K562 (cell line): ENCODE results near the gene NCKAP1. TPM values are rescaled to one million over a fixed set of nuclear protein-coding genes. Genes with fewer than 3 reads are reported as not detected.

Experiments used
- BHLHE40 ChIP-seq: IDR thresholded peaks from 2 replicates; pipeline ENCODE4 v1.6.1; 2011; ENCODE audit warnings: low read length, improper control_type of control experiment
- CBX1 ChIP-seq: sonication (generic); IDR thresholded peaks from 2 replicates; pipeline ENCODE4 v1.6.1; 2016; ENCODE audit warnings: antibody characterized with exemption, low read depth, mild to moderate bottlenecking
- CEBPB ChIP-seq: fragments of 450-650 bp; IDR thresholded peaks from 2 replicates; pipeline ENCODE4 v1.6.1; 2016; ENCODE audit warnings: missing genetic modification characterization, missing compliant biosample characterization
- GATA2 ChIP-seq: sonication (generic); formaldehyde crosslinking; IDR thresholded peaks from 2 replicates; pipeline ENCODE4 v1.4.0; 2020; ENCODE audit warnings: mild to moderate bottlenecking, missing genetic modification reagents
- HEY1 ChIP-seq: fragments of 250-450 bp; sonication (Bioruptor Pico); IDR thresholded peaks from 2 replicates; pipeline ENCODE4 v1.5.0; 2020; ENCODE audit warnings: mild to moderate bottlenecking, moderate library complexity, borderline replicate concordance
- MLLT1 ChIP-seq, 2 experiments: fragments of 450-650 bp; IDR thresholded peaks; 2 replicates each; pipeline ENCODE4 v1.6.1; 2016
- NFE2L1 ChIP-seq: fragments of 450-650 bp; IDR thresholded peaks from 2 replicates; pipeline ENCODE4 v1.6.1; 2016; ENCODE audit warnings: missing genetic modification characterization, low read depth, mild to moderate bottlenecking, missing compliant biosample characterization, moderate library complexity, borderline replicate concordance
- NR2C1 ChIP-seq, 2 experiments: fragments of 450-650 bp; IDR thresholded peaks; 2 replicates each; pipeline ENCODE4 v1.6.1; 2017; ENCODE audit warnings: mild to moderate bottlenecking in 2 of 2, antibody characterized with exemption in 1 of 2, inconsistent platforms in 1 of 2, missing compliant biosample characterization in 1 of 2, missing genetic modification characterization in 1 of 2
- PHF20 ChIP-seq: fragments of 450-650 bp; IDR thresholded peaks from 2 replicates; pipeline ENCODE4 v1.6.1; 2018; ENCODE audit not compliant: partially characterized antibody
- PHF8 ChIP-seq: fragments of 200-600 bp; sonication (generic); IDR thresholded peaks from 2 replicates; pipeline ENCODE4 v1.6.1; 2012; ENCODE audit warnings: mixed run types, mild to moderate bottlenecking, inconsistent platforms, low read length, moderate library complexity, borderline replicate concordance
- RAD21 ChIP-seq, 2 experiments: fragments of 250-450 bp in 1 of 2; fragments of 450-650 bp in 1 of 2; sonication (Bioruptor Pico) in 1 of 2; formaldehyde crosslinking in 1 of 2; IDR thresholded peaks in 1 of 2; conservative IDR thresholded peaks in 1 of 2; 2 replicates each; pipeline versions ENCODE4 v1.4.0 to v1.8.0; 2020 to 2022; ENCODE audit warnings: mild to moderate bottlenecking in 2 of 2, moderate library complexity in 1 of 2
- RBBP5 ChIP-seq: fragments of 200-600 bp; sonication (generic); IDR thresholded peaks from 2 replicates; pipeline ENCODE4 v1.6.1; 2012; ENCODE audit warnings: borderline replicate concordance, mild to moderate bottlenecking, low read length, control low read depth, inconsistent platforms; ENCODE audit not compliant: insufficient read depth, poor library complexity, severe bottlenecking
- SIX5 ChIP-seq, 2 experiments: IDR thresholded peaks; 2 replicates each; pipeline ENCODE4 v1.6.1; 2011; ENCODE audit warnings: low read length in 2 of 2, borderline replicate concordance in 1 of 2, low read depth in 1 of 2, mild to moderate bottlenecking in 1 of 2, moderate library complexity in 1 of 2; ENCODE audit not compliant: insufficient read depth in 1 of 2
- SRF ChIP-seq, 2 experiments: fragments of 250-450, 450-650 bp in 1 of 2; sonication (Bioruptor Pico) in 1 of 2; sonication (generic) in 1 of 2; formaldehyde crosslinking; IDR thresholded peaks; 2 replicates each; pipeline versions ENCODE4 v1.5.0 to v1.5.1; 2020 to 2022; ENCODE audit warnings: mild to moderate bottlenecking in 1 of 2, missing genetic modification reagents in 1 of 2
- TAL1 ChIP-seq: fragments of 450-650 bp; IDR thresholded peaks from 2 replicates; pipeline ENCODE4 v1.6.1; 2016; ENCODE audit warnings: mild to moderate bottlenecking
- ZBTB11 ChIP-seq, 3 experiments: fragments of 200-800 bp in 1 of 3; fragments of 250-450 bp in 1 of 3; fragments of 450-650 bp in 1 of 3; sonication (Bioruptor Pico) in 1 of 3; sonication (Bioruptor generic) in 1 of 3; formaldehyde crosslinking in 1 of 3; IDR thresholded peaks; 2 replicates each; pipeline versions ENCODE4 v1.6.1 to v1.8.0; 2016 to 2022; ENCODE audit warnings: mild to moderate bottlenecking in 2 of 3, missing genetic modification characterization in 2 of 3, missing compliant biosample characterization in 1 of 3, moderate library complexity in 1 of 3
- ZBTB17 ChIP-seq: fragments of 450-650 bp; formaldehyde crosslinking; IDR thresholded peaks from 2 replicates; pipeline ENCODE4 v1.4.0; 2020; ENCODE audit warnings: mild to moderate bottlenecking
- ZEB2 ChIP-seq: fragments of 450-650 bp; IDR thresholded peaks from 2 replicates; pipeline ENCODE4 v1.6.1; 2016
- ZNF395 ChIP-seq: fragments of 200-800 bp; sonication (Bioruptor generic); IDR thresholded peaks from 2 replicates; pipeline ENCODE4 v1.6.1; 2017; ENCODE audit warnings: missing genetic modification characterization, missing compliant biosample characterization
- ZNF77 ChIP-seq: fragments of 250-450 bp; sonication (Bioruptor Pico); IDR thresholded peaks from 2 replicates; pipeline ENCODE4 v1.5.0; 2020
- polyA plus RNA-seq, 8 experiments: library from polyadenylated mRNA; depleted of rRNA in 4 of 8; stranded (reverse) in 5 of 8; unstranded in 3 of 8; fragments of >200 nt; fragmentation: Nextera tagmentation in 2 of 8; fragmentation: Illumina TruSeq in 1 of 8; extraction: Ambion mirVana in 2 of 8; extraction: Trizol in 1 of 8; gene quantifications; 2 replicates each; pipeline versions ENCODE4 v1.2.1 to v1.2.3, GENCODE V29; 2011 to 2014; ENCODE audit warnings: inconsistent platforms in 1 of 8, missing spikeins in 1 of 8
- total RNA-seq, 7 experiments: library from RNA; depleted of rRNA in 6 of 7; stranded (reverse); fragments of >200 nt in 6 of 7; fragmentation: Illumina TruSeq in 2 of 7; extraction: Trizol in 2 of 7; gene quantifications; 2 replicates each; pipeline versions ENCODE4 v1.2.1 to v1.2.3, GENCODE V29; 2011 to 2021; ENCODE audit warnings: low replicate concordance in 1 of 7

The NCKAP1 gene
- total and polyA plus RNA-seq, 9 of the 15 experiments (the other 6 are each of a cell fraction or from before 2014, with no cell fraction given) = 34.0 to 153 (median 88.7) TPM

GRCh38 chr2:183078464-183079138, 40.3 kb upstream of the NCKAP1 start, which contains the start of gene DUSP19 (continued):
- TF ChIP-seq RBBP5 (peak; percentile 43), ZEB2 (peak; percentile 97), SRF (CRISPR knock-in tag; IDR thresholded peaks at IDR 0.05) (no peak; a peak in 1 of 4 replicates), TAL1 (peak; percentile 2; the same call in 1 of the 2 replicates), ZNF77 (CRISPR knock-in tag) (no peak), NR2C1 (IDR thresholded peaks at IDR 0.05) (0 out of 2 replicates have a peak, but pooled peaks have one; percentile 12), NR2C1 (tag; IDR thresholded peaks at IDR 0.05) (peak; percentile 10; the same call in 1 of the 2 replicates), NFE2L1 (no peak), CEBPB (tag) (no peak), SIX5 (IDR thresholded peaks at IDR 0.05; ENCODE audit: borderline replicate concordance in 1 of 2, insufficient read depth in 1 of 2, low read depth in 1 of 2, low read length in 2 of 2) (no peak), CBX1 (no peak), RAD21 (CRISPR knock-in tag; conservative IDR thresholded peaks at IDR 0.05 in 1 of 2, IDR thresholded peaks at IDR 0.05 in 1 of 2) (no peak; a peak in 1 of 4 replicates), ZBTB11 (CRISPR knock-in tag; IDR thresholded peaks at IDR 0.05) (peak in 1 of 3 experiments; percentile 70; a peak in 2 of 6 replicates), ZNF395 (CRISPR knock-in tag) (0 out of 2 replicates have a peak, but pooled peaks have one; percentile 60), GATA2 (no peak), PHF8 (peak; percentile 91; the same call in 1 of the 2 replicates), MLLT1 (IDR thresholded peaks at IDR 0.05) (peak; percentile 41 to 91; a peak in 3 of 4 replicates), HEY1 (CRISPR knock-in tag) (no peak), PHF20 (peak; percentile 97), ZBTB17 (CRISPR knock-in tag) (no peak), BHLHE40 (no peak; the same call in 1 of the 2 replicates)
